Measurements from ENCODE around the gene C22orf39. TPM values are rescaled to one million over a fixed set of nuclear protein-coding genes. Genes with fewer than 3 reads are reported as not detected.

C22orf39 gene
- total and polyA plus RNA-seq, 4 donors, result 47.9 to 66.4 (median 56.6) TPM

GRCh38 chr22:19456541-19456940, 9.0 kb upstream of the C22orf39 start:
- no peak for DNase-seq (ENCODE audit: low read depth in 4 of 6, low spot score in 6 of 6)
- H3K9me3 ChIP-seq (ENCODE audit: control insufficient read depth, insufficient read depth, low read length), result no peaks in the 10 kb centered on the region
- no peaks in the 10 kb centered on the region for H3K27me3 ChIP-seq (ENCODE audit: control insufficient read depth, insufficient read depth, low read length)
- no peaks in the 10 kb centered on the region for H3K4me1 ChIP-seq (ENCODE audit: control insufficient read depth, insufficient read depth, low read length)
- H3K27ac ChIP-seq (ENCODE audit: low read depth, low read length), result no peak overlapping the region
- 91% methylated on average over 8 of the region's 10 CpGs for WGBS (ENCODE audit: insufficient coverage)
- H3K36me3 ChIP-seq (ENCODE audit: control insufficient read depth, insufficient read depth, low read length), result peaks cover 68% of the 10 kb centered on the region
- no peak overlapping the region for H3K4me3 ChIP-seq (ENCODE audit: low read depth, low read length)

GRCh38 chr22:19455585-19456370, 8.3 kb upstream of the C22orf39 start:
- Histone ChIP-seq H3K27ac (ENCODE audit: low read depth, low read length) (no peak overlapping the region), H3K9me3 (ENCODE audit: control insufficient read depth, insufficient read depth, low read length) (no peaks in the 10 kb centered on the region), H3K27me3 (ENCODE audit: control insufficient read depth, insufficient read depth, low read length) (no peaks in the 10 kb centered on the region), H3K4me1 (ENCODE audit: control insufficient read depth, insufficient read depth, low read length) (no peaks in the 10 kb centered on the region), H3K36me3 (ENCODE audit: control insufficient read depth, insufficient read depth, low read length) (peaks cover 71% of the 10 kb centered on the region), H3K4me3 (ENCODE audit: low read depth, low read length) (no peak overlapping the region)
- DNase-seq (ENCODE audit: low read depth in 4 of 6, low spot score in 6 of 6), result no peak
- WGBS (ENCODE audit: insufficient coverage), result 65% methylated on average over 2 of the region's 4 CpGs

GRCh38 chr22:19455033-19455432, 7.5 kb upstream of the C22orf39 start:
- no peak overlapping the region for H3K4me3 ChIP-seq (ENCODE audit: low read depth, low read length)
- peaks cover 68% of the 10 kb centered on the region for H3K36me3 ChIP-seq (ENCODE audit: control insufficient read depth, insufficient read depth, low read length)
- no peak for DNase-seq (ENCODE audit: low read depth in 4 of 6, low spot score in 6 of 6)
- no peak overlapping the region for H3K27ac ChIP-seq (ENCODE audit: low read depth, low read length)
- H3K9me3 ChIP-seq (ENCODE audit: control insufficient read depth, insufficient read depth, low read length), result no peaks in the 10 kb centered on the region
- no peaks in the 10 kb centered on the region for H3K27me3 ChIP-seq (ENCODE audit: control insufficient read depth, insufficient read depth, low read length)
- H3K4me1 ChIP-seq (ENCODE audit: control insufficient read depth, insufficient read depth, low read length), result no peaks in the 10 kb centered on the region
- 93% methylated on average over 1 of the region's 2 CpGs for WGBS (ENCODE audit: insufficient coverage)

GRCh38 chr22:19454156-19454555, 6.6 kb upstream of the C22orf39 start:
- H3K27ac ChIP-seq (ENCODE audit: low read depth, low read length), result no peak overlapping the region
- H3K4me3 ChIP-seq (ENCODE audit: low read depth, low read length), result no peak overlapping the region
- H3K27me3 ChIP-seq (ENCODE audit: control insufficient read depth, insufficient read depth, low read length), result no peaks in the 10 kb centered on the region
- H3K9me3 ChIP-seq (ENCODE audit: control insufficient read depth, insufficient read depth, low read length), result no peaks in the 10 kb centered on the region
- 82% methylated on average over 5 of the region's 6 CpGs for WGBS (ENCODE audit: insufficient coverage)
- peaks cover 67% of the 10 kb centered on the region for H3K36me3 ChIP-seq (ENCODE audit: control insufficient read depth, insufficient read depth, low read length)
- peaks cover 3% of the 10 kb centered on the region for H3K4me1 ChIP-seq (ENCODE audit: control insufficient read depth, insufficient read depth, low read length)
- DNase-seq (ENCODE audit: low read depth in 4 of 6, low spot score in 6 of 6), result no peak

GRCh38 chr22:19453718-19454117, 6.2 kb upstream of the C22orf39 start:
- no peaks in the 10 kb centered on the region for H3K27me3 ChIP-seq (ENCODE audit: control insufficient read depth, insufficient read depth, low read length)
- WGBS (ENCODE audit: insufficient coverage), result 98% methylated on average over 5 of the region's 5 CpGs
- H3K36me3 ChIP-seq (ENCODE audit: control insufficient read depth, insufficient read depth, low read length), result peaks cover 66% of the 10 kb centered on the region
- no peak overlapping the region for H3K4me3 ChIP-seq (ENCODE audit: low read depth, low read length)
- peaks cover 7% of the 10 kb centered on the region for H3K4me1 ChIP-seq (ENCODE audit: control insufficient read depth, insufficient read depth, low read length)
- no peaks in the 10 kb centered on the region for H3K9me3 ChIP-seq (ENCODE audit: control insufficient read depth, insufficient read depth, low read length)
- H3K27ac ChIP-seq (ENCODE audit: low read depth, low read length), result no peak overlapping the region
- no peak for DNase-seq (ENCODE audit: low read depth in 4 of 6, low spot score in 6 of 6)

GRCh38 chr22:19451570-19451969, 4.1 kb upstream of the C22orf39 start:
- no peak for DNase-seq (ENCODE audit: low read depth in 4 of 6, low spot score in 6 of 6)
- WGBS (ENCODE audit: insufficient coverage), result 57% methylated on average over 1 of the region's 4 CpGs
- H3K27ac ChIP-seq (ENCODE audit: low read depth, low read length), result no peak overlapping the region
- no peaks in the 10 kb centered on the region for H3K9me3 ChIP-seq (ENCODE audit: control insufficient read depth, insufficient read depth, low read length)
- no peaks in the 10 kb centered on the region for H3K27me3 ChIP-seq (ENCODE audit: control insufficient read depth, insufficient read depth, low read length)
- no peak overlapping the region for H3K4me3 ChIP-seq (ENCODE audit: low read depth, low read length)
- H3K36me3 ChIP-seq (ENCODE audit: control insufficient read depth, insufficient read depth, low read length), result peaks cover 50% of the 10 kb centered on the region
- peaks cover 18% of the 10 kb centered on the region for H3K4me1 ChIP-seq (ENCODE audit: control insufficient read depth, insufficient read depth, low read length)

GRCh38 chr22:19450363-19451175, 3.1 kb upstream of the C22orf39 start:
- 92% methylated on average over 2 of the region's 8 CpGs for WGBS (ENCODE audit: insufficient coverage)
- no peak overlapping the region for H3K27ac ChIP-seq (ENCODE audit: low read depth, low read length)
- H3K9me3 ChIP-seq (ENCODE audit: control insufficient read depth, insufficient read depth, low read length), result no peaks in the 10 kb centered on the region
- no peak overlapping the region for H3K4me3 ChIP-seq (ENCODE audit: low read depth, low read length)
- H3K36me3 ChIP-seq (ENCODE audit: control insufficient read depth, insufficient read depth, low read length), result peaks cover 44% of the 10 kb centered on the region
- peaks cover 27% of the 10 kb centered on the region for H3K4me1 ChIP-seq (ENCODE audit: control insufficient read depth, insufficient read depth, low read length)
- no peaks in the 10 kb centered on the region for H3K27me3 ChIP-seq (ENCODE audit: control insufficient read depth, insufficient read depth, low read length)
- no peak for DNase-seq (ENCODE audit: low read depth in 4 of 6, low spot score in 6 of 6)

GRCh38 chr22:19449422-19449767, 1.9 kb upstream of the C22orf39 start:
- no peak overlapping the region for H3K4me3 ChIP-seq (ENCODE audit: low read depth, low read length)
- H3K27ac ChIP-seq (ENCODE audit: low read depth, low read length), result no peak overlapping the region
- no peaks in the 10 kb centered on the region for H3K27me3 ChIP-seq (ENCODE audit: control insufficient read depth, insufficient read depth, low read length)
- no peak for DNase-seq (ENCODE audit: low read depth in 4 of 6, low spot score in 6 of 6)
- WGBS (ENCODE audit: insufficient coverage), result 83% methylated on average over 1 of the region's 2 CpGs
- peaks cover 40% of the 10 kb centered on the region for H3K36me3 ChIP-seq (ENCODE audit: control insufficient read depth, insufficient read depth, low read length)
- peaks cover 28% of the 10 kb centered on the region for H3K4me1 ChIP-seq (ENCODE audit: control insufficient read depth, insufficient read depth, low read length)
- no peaks in the 10 kb centered on the region for H3K9me3 ChIP-seq (ENCODE audit: control insufficient read depth, insufficient read depth, low read length)

- Histone ChIP-seq H3K27me3 (ENCODE audit: control insufficient read depth, insufficient read depth, low read length) (no peaks in the 10 kb centered on the region), H3K4me3 (ENCODE audit: low read depth, low read length) (no peak overlapping the region), H3K4me1 (ENCODE audit: control insufficient read depth, insufficient read depth, low read length) (peaks cover 28% of the 10 kb centered on the region), H3K36me3 (ENCODE audit: control insufficient read depth, insufficient read depth, low read length) (peaks cover 40% of the 10 kb centered on the region), H3K27ac (ENCODE audit: low read depth, low read length) (no peak overlapping the region), H3K9me3 (ENCODE audit: control insufficient read depth, insufficient read depth, low read length) (no peaks in the 10 kb centered on the region)
- no peak for DNase-seq (ENCODE audit: low read depth in 4 of 6, low spot score in 6 of 6)
- WGBS (ENCODE audit: insufficient coverage), result 53% methylated on average over 4 of the region's 5 CpGs
Observed at GRCh38 chr22:19448739-19449421, 1.4 kb upstream of the C22orf39 start.

Measured in spinal cord (tissue), 10 donors.